ENCODE measurements around the gene CERS4. TPM values are rescaled to one million over a fixed set of nuclear protein-coding genes. Genes with fewer than 3 reads are reported as not detected.
"Not testable (repeated sequence)": the region's sequence is repeated elsewhere in the genome, so short reads cannot be mapped to it uniquely, and the experiment has no call there.

The CERS4 gene
- total RNA-seq, 1 donor from 2014 or later = 19.1 TPM

- no peak for DNase-seq
- intact Hi-C loops (cut with DNase I) = loop anchor here (5.0 kb wide), 2 partner anchors 47 to 312 kb away; partner anchors contain the start of genes CERS4 and TIMM44
- no peak for ATAC-seq (ENCODE audit: poor library complexity)
Measured at GRCh38 chr19:8254286-8255001, 45.3 kb downstream of the CERS4 start.

- ATAC-seq (ENCODE audit: poor library complexity) (no peak), DNase-seq (no peak)
- intact Hi-C loops (cut with DNase I) = no loop called here
Measured at GRCh38 chr19:8255426-8256125, 46.4 kb downstream of the CERS4 start.

- DNase-seq (no peak), ATAC-seq (ENCODE audit: poor library complexity) (no peak)
- intact Hi-C loops (cut with DNase I) = no loop called here
Measured at GRCh38 chr19:8256276-8257051, 47.3 kb downstream of the CERS4 start.

- ATAC-seq (ENCODE audit: poor library complexity) = no peak
- DNase-seq = no peak
- intact Hi-C loops (cut with DNase I) = no loop called here
Measured at GRCh38 chr19:8257052-8257443, 47.9 kb downstream of the CERS4 start.

- no peak for ATAC-seq (ENCODE audit: poor library complexity)
- DNase-seq = no peak
- intact Hi-C loops (cut with DNase I) = no loop called here
Measured at GRCh38 chr19:8259142-8259921, 50.2 kb downstream of the CERS4 start.

- intact Hi-C loops (cut with DNase I) = loop anchor here (10.0 kb wide), 1 partner anchor 245 kb away; the partner anchor contains the start of gene PRAM1
Measured at GRCh38 chr19:8259922-8260247, 50.7 kb downstream of the CERS4 start.

GRCh38 chr19:8261347-8261746 lies 52.2 kb downstream of the CERS4 start:
- ATAC-seq (ENCODE audit: poor library complexity) (no peak), DNase-seq (no peak)
- intact Hi-C loops (cut with DNase I) = loop anchor here (10.0 kb wide), 1 partner anchor 243 kb away; the partner anchor contains the start of gene PRAM1

More at GRCh38 chr19:8259922-8260247, 50.7 kb downstream of the CERS4 start:
- ATAC-seq (ENCODE audit: poor library complexity) (no peak), DNase-seq (no peak)

- intact Hi-C loops (cut with DNase I) = loop anchor here (10.0 kb wide), 1 partner anchor 243 kb away; the partner anchor contains the start of gene PRAM1
- DNase-seq = no peak
Measured at GRCh38 chr19:8261881-8262280, 52.7 kb downstream of the CERS4 start.

GRCh38 chr19:8262431-8262830 lies 53.3 kb downstream of the CERS4 start:
- intact Hi-C loops (cut with DNase I) = loop anchor here (10.0 kb wide), 1 partner anchor 242 kb away; the partner anchor contains the start of gene PRAM1
- ATAC-seq (ENCODE audit: poor library complexity) (no peak), DNase-seq (no peak)

More at GRCh38 chr19:8261881-8262280, 52.7 kb downstream of the CERS4 start:
- no peak for ATAC-seq (ENCODE audit: poor library complexity)

- intact Hi-C loops (cut with DNase I) = loop anchor here (10.0 kb wide), 1 partner anchor 241 kb away; the partner anchor contains the start of gene PRAM1
- DNase-seq; ATAC-seq (ENCODE audit: poor library complexity): not testable (repeated sequence)
Measured at GRCh38 chr19:8264248-8264647, 55.1 kb downstream of the CERS4 start.

- DNase-seq (no peak), ATAC-seq (ENCODE audit: poor library complexity) (no peak)
- intact Hi-C loops (cut with DNase I) = loop anchor here (10.0 kb wide), 1 partner anchor 239 kb away; the partner anchor contains the start of gene PRAM1
Measured at GRCh38 chr19:8265872-8266271, 56.7 kb downstream of the CERS4 start.

GRCh38 chr19:8269724-8270123 lies 60.6 kb downstream of the CERS4 start:
- ATAC-seq (ENCODE audit: poor library complexity) (no peak), DNase-seq (no peak)
- intact Hi-C loops (cut with DNase I) = loop anchor here (10.0 kb wide), 1 partner anchor 235 kb away; the partner anchor contains the start of gene PRAM1

- intact Hi-C loops (cut with DNase I); DNase-seq: not testable (repeated sequence)
- ATAC-seq (ENCODE audit: poor library complexity) = peak; percentile 75
Measured at GRCh38 chr19:8276508-8276907, 67.3 kb downstream of the CERS4 start.

- intact Hi-C loops (cut with DNase I); DNase-seq: not testable (repeated sequence)
- ATAC-seq (ENCODE audit: poor library complexity) = peak; percentile 66
Measured at GRCh38 chr19:8291337-8291736, 82.2 kb downstream of the CERS4 start.

- DNase-seq (peak; percentile 82), ATAC-seq (ENCODE audit: poor library complexity) (peak; percentile 81)
- intact Hi-C loops (cut with DNase I) = no loop called here
Measured at GRCh38 chr19:8302357-8302691, 93.2 kb downstream of the CERS4 start.

- ATAC-seq (ENCODE audit: poor library complexity) (peak; percentile 11), DNase-seq (no peak)
- intact Hi-C loops (cut with DNase I) = no loop called here
Measured at GRCh38 chr19:8302734-8303133, 93.6 kb downstream of the CERS4 start.

- intact Hi-C loops (cut with DNase I) = no loop called here
- DNase-seq = no peak
- ATAC-seq (ENCODE audit: poor library complexity) = no peak
Measured at GRCh38 chr19:8304841-8305621, 95.9 kb downstream of the CERS4 start.

GRCh38 chr19:8305798-8306197 lies 96.6 kb downstream of the CERS4 start:
- intact Hi-C loops (cut with DNase I) = no loop called here
- ATAC-seq (ENCODE audit: poor library complexity) (no peak), DNase-seq (no peak)

Data from Right ventricle myocardium superior (tissue), 1 donor.